HEK293 (cell line): ENCODE measurements around the gene DAPK2.

Experiments used
- GLIS1 ChIP-seq: fragments of 450-650 bp; formaldehyde crosslinking; IDR thresholded peaks from 2 replicates; pipeline ENCODE4 v1.5.1; 2016; ENCODE audit warnings: missing biosample characterization, missing genetic modification characterization
- KLF17 ChIP-seq: fragments of 450-650 bp; formaldehyde crosslinking; IDR thresholded peaks from 2 replicates; pipeline ENCODE4 v1.5.1; 2016; ENCODE audit warnings: missing biosample characterization, missing genetic modification characterization
- OSR2 ChIP-seq: fragments of 450-650 bp; formaldehyde crosslinking; IDR thresholded peaks from 2 replicates; pipeline ENCODE4 v1.5.1; 2016; ENCODE audit warnings: missing biosample characterization, missing genetic modification characterization
- SCRT1 ChIP-seq: fragments of 450-650 bp; formaldehyde crosslinking; IDR thresholded peaks from 2 replicates; pipeline ENCODE4 v1.5.1; 2016; ENCODE audit warnings: missing biosample characterization, missing genetic modification characterization, borderline replicate concordance
- TSHZ1 ChIP-seq: fragments of 450-650 bp; formaldehyde crosslinking; IDR thresholded peaks from 2 replicates; pipeline ENCODE4 v1.5.1; 2016; ENCODE audit warnings: missing biosample characterization, missing genetic modification characterization, borderline replicate concordance
- ZBTB1 ChIP-seq: fragments of 450-650 bp; formaldehyde crosslinking; IDR thresholded peaks from 2 replicates; pipeline ENCODE4 v1.5.1; 2016; ENCODE audit warnings: missing biosample characterization, missing genetic modification characterization
- ZBTB21 ChIP-seq: fragments of 450-650 bp; formaldehyde crosslinking; IDR thresholded peaks from 2 replicates; pipeline ENCODE4 v1.5.1; 2017; ENCODE audit warnings: missing biosample characterization, missing genetic modification characterization
- ZNF174 ChIP-seq: fragments of 450-650 bp; formaldehyde crosslinking; IDR thresholded peaks from 2 replicates; pipeline ENCODE4 v1.5.0; 2017; ENCODE audit warnings: missing biosample characterization, mild to moderate bottlenecking, missing genetic modification characterization
- ZNF274 ChIP-seq, 2 experiments: fragments of 200-500 bp in 1 of 2; fragments of 450-650 bp in 1 of 2; sonication (Bioruptor generic) in 1 of 2; formaldehyde crosslinking in 1 of 2; IDR thresholded peaks; 2 replicates each; pipeline versions ENCODE4 v1.5.1 to v1.6.1; 2014 to 2016; ENCODE audit warnings: borderline replicate concordance in 1 of 2, inconsistent platforms in 1 of 2, low read length in 1 of 2, missing biosample characterization in 1 of 2, missing genetic modification characterization in 1 of 2
- ZNF350 ChIP-seq: fragments of 450-650 bp; formaldehyde crosslinking; IDR thresholded peaks from 2 replicates; pipeline ENCODE4 v1.5.0; 2017; ENCODE audit warnings: missing biosample characterization, mild to moderate bottlenecking, missing genetic modification characterization
- ZNF37A ChIP-seq: fragments of 450-650 bp; IDR thresholded peaks from 2 replicates; pipeline ENCODE4 v1.5.1; 2018; ENCODE audit warnings: missing biosample characterization, missing genetic modification characterization
- ZNF433 ChIP-seq: fragments of 450-650 bp; formaldehyde crosslinking; IDR thresholded peaks from 2 replicates; pipeline ENCODE4 v1.5.1; 2016; ENCODE audit warnings: missing biosample characterization, missing genetic modification characterization, low read depth
- ZNF473 ChIP-seq: fragments of 450-650 bp; formaldehyde crosslinking; IDR thresholded peaks from 2 replicates; pipeline ENCODE4 v1.5.1; 2017; ENCODE audit warnings: missing biosample characterization, missing genetic modification characterization
- ZNF645 ChIP-seq: fragments of 450-650 bp; formaldehyde crosslinking; IDR thresholded peaks from 2 replicates; pipeline ENCODE4; 2016; ENCODE audit warnings: missing biosample characterization, missing genetic modification characterization
- ZNF704 ChIP-seq: fragments of 450-650 bp; formaldehyde crosslinking; IDR thresholded peaks from 2 replicates; pipeline ENCODE4 v1.5.1; 2016; ENCODE audit warnings: missing biosample characterization, missing genetic modification characterization
- ZSCAN5A ChIP-seq: fragments of 450-650 bp; formaldehyde crosslinking; IDR thresholded peaks from 2 replicates; pipeline ENCODE4 v1.5.1; 2016; ENCODE audit warnings: missing biosample characterization, missing genetic modification characterization
- TF ChIP-seq, protein P1 (sequence below): fragments of 450-650 bp; formaldehyde crosslinking; IDR thresholded peaks from 2 replicates; pipeline ENCODE4 v1.5.1; 2017; ENCODE audit warnings: missing biosample characterization, missing genetic modification characterization
- TF ChIP-seq, protein P2 (sequence below): fragments of 450-650 bp; formaldehyde crosslinking; IDR thresholded peaks from 2 replicates; pipeline ENCODE4 v1.5.1; 2016; ENCODE audit warnings: missing biosample characterization, missing genetic modification characterization, low read depth
- TF ChIP-seq, protein P3 (sequence below): fragments of 450-650 bp; formaldehyde crosslinking; IDR thresholded peaks from 2 replicates; pipeline ENCODE4 v1.5.1; 2016; ENCODE audit warnings: missing biosample characterization, missing genetic modification characterization
- TF ChIP-seq, protein P4 (sequence below): fragments of 450-650 bp; IDR thresholded peaks from 2 replicates; pipeline ENCODE4 v1.5.1; 2018; ENCODE audit warnings: missing biosample characterization, missing genetic modification characterization

DAPK2 gene

DNA sequence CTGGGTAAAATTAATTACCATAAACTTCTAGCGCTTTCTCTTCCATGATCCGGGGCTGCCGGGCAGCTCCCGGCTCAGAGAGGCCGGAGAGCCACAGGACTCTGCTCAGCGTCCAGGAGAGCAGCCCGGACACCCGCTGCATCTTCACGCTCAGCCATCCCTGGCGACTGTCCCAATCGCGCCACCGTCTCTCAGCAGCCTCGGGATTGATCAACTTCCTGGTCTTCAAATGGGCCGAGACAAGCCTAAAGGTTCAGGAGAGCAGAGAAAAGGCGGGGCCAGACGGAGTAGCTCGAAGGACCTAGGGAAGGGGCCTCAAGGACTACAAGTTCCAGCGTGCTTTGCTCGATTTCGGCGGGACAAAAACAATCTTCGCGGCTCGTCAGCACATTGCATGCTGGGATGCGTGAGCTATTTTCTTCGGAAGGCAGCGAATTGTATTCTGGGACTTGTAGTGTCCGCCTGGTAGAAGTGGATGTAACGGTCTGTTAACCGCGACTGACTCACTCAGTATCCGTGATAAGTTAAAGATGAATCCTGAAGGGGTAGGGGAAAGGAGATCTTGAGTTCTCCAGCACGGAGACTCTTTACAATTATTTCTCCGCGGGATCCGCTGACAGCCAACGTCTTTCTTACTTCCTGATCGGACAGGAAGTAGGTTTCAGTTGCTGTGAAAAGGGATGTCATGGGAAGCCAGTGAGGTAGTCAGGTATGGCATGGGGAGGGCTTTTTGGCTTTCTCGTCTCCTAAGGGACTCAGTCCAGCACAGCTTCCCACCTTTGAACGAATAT, 47.5 kb upstream of the DAPK2 start, which contains the start of gene CIAO2A (continued):
- TF ChIP-seq, protein P1, sequence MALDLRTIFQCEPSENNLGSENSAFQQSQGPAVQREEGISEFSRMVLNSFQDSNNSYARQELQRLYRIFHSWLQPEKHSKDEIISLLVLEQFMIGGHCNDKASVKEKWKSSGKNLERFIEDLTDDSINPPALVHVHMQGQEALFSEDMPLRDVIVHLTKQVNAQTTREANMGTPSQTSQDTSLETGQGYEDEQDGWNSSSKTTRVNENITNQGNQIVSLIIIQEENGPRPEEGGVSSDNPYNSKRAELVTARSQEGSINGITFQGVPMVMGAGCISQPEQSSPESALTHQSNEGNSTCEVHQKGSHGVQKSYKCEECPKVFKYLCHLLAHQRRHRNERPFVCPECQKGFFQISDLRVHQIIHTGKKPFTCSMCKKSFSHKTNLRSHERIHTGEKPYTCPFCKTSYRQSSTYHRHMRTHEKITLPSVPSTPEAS, result no peak
- TF ChIP-seq ZBTB1 (tag by site-specific recombination) (no peak), ZSCAN5A (tag by site-specific recombination) (no peak), ZNF704 (tag by site-specific recombination) (no peak), ZNF645 (no peak), ZBTB21 (tag by site-specific recombination) (peak; percentile 86), ZNF350 (tag by site-specific recombination) (no peak), OSR2 (no peak), ZNF174 (tag by site-specific recombination) (no peak), SCRT1 (tag by site-specific recombination) (no peak), GLIS1 (tag by site-specific recombination) (no peak), ZNF473 (tag by site-specific recombination) (no peak), KLF17 (tag by site-specific recombination) (0 out of 2 replicates have a peak, but pooled peaks have one; percentile 15), ZNF433 (tag by site-specific recombination) (no peak), ZNF37A (tag by site-specific recombination) (no peak), TSHZ1 (tag by site-specific recombination) (no peak), ZNF274 (IDR thresholded peaks at IDR 0.05; ENCODE audit: low read length) (no peak), ZNF274 (tag by site-specific recombination; IDR thresholded peaks at IDR 0.05; ENCODE audit: borderline replicate concordance) (no peak)
- TF ChIP-seq, protein P2, sequence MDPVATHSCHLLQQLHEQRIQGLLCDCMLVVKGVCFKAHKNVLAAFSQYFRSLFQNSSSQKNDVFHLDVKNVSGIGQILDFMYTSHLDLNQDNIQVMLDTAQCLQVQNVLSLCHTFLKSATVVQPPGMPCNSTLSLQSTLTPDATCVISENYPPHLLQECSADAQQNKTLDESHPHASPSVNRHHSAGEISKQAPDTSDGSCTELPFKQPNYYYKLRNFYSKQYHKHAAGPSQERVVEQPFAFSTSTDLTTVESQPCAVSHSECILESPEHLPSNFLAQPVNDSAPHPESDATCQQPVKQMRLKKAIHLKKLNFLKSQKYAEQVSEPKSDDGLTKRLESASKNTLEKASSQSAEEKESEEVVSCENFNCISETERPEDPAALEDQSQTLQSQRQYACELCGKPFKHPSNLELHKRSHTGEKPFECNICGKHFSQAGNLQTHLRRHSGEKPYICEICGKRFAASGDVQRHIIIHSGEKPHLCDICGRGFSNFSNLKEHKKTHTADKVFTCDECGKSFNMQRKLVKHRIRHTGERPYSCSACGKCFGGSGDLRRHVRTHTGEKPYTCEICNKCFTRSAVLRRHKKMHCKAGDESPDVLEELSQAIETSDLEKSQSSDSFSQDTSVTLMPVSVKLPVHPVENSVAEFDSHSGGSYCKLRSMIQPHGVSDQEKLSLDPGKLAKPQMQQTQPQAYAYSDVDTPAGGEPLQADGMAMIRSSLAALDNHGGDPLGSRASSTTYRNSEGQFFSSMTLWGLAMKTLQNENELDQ, result no peak
- TF ChIP-seq, protein P3, sequence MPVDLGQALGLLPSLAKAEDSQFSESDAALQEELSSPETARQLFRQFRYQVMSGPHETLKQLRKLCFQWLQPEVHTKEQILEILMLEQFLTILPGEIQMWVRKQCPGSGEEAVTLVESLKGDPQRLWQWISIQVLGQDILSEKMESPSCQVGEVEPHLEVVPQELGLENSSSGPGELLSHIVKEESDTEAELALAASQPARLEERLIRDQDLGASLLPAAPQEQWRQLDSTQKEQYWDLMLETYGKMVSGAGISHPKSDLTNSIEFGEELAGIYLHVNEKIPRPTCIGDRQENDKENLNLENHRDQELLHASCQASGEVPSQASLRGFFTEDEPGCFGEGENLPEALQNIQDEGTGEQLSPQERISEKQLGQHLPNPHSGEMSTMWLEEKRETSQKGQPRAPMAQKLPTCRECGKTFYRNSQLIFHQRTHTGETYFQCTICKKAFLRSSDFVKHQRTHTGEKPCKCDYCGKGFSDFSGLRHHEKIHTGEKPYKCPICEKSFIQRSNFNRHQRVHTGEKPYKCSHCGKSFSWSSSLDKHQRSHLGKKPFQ (tag by site-specific recombination), result no peak
- TF ChIP-seq, protein P4, sequence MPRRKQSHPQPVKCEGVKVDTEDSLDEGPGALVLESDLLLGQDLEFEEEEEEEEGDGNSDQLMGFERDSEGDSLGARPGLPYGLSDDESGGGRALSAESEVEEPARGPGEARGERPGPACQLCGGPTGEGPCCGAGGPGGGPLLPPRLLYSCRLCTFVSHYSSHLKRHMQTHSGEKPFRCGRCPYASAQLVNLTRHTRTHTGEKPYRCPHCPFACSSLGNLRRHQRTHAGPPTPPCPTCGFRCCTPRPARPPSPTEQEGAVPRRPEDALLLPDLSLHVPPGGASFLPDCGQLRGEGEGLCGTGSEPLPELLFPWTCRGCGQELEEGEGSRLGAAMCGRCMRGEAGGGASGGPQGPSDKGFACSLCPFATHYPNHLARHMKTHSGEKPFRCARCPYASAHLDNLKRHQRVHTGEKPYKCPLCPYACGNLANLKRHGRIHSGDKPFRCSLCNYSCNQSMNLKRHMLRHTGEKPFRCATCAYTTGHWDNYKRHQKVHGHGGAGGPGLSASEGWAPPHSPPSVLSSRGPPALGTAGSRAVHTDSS (tag by site-specific recombination), result no peak
